Activated naive CD8-positive, alpha-beta T cell treated with anti-CD3 and anti-CD28 coated beads, Interleukin-2, amount 50 U/mL, for 16 hours (primary cell): ENCODE measurements around the gene MTX2.
"Not testable (repeated sequence)": the region's sequence is repeated elsewhere in the genome, so short reads cannot be mapped to it uniquely, and the experiment has no call there.

ENCODE experiments used
- DNase-seq: peaks from one replicate; pipeline ENCODE4 v3.0.0-alpha.2; 2020; ENCODE audit warnings: low read depth, low spot score

Gene MTX2

GRCh38 chr2:176285321-176285720, 16.1 kb downstream of the MTX2 start:
- DNase-seq, result no peak

- DNase-seq, result no peak
These were observed 22.1 kb downstream of the MTX2 start for GRCh38 chr2:176291335-176291734.

GRCh38 chr2:176291809-176292283, 22.6 kb downstream of the MTX2 start:
- DNase-seq, result no peak

GRCh38 chr2:176292608-176293007, 23.4 kb downstream of the MTX2 start:
- no peak for DNase-seq

- no peak for DNase-seq
These were observed 24.1 kb downstream of the MTX2 start for GRCh38 chr2:176293334-176293733.

- no peak for DNase-seq
These were observed 27.8 kb downstream of the MTX2 start for GRCh38 chr2:176297067-176297466.

GRCh38 chr2:176297737-176298136, 28.5 kb downstream of the MTX2 start:
- DNase-seq, result no peak

GRCh38 chr2:176306020-176306419, 36.8 kb downstream of the MTX2 start:
- DNase-seq, result not testable (repeated sequence)

- DNase-seq, result no peak
These were observed 48.0 kb downstream of the MTX2 start for GRCh38 chr2:176317199-176317598.

GRCh38 chr2:176317623-176318065, 48.4 kb downstream of the MTX2 start:
- DNase-seq, result no peak

GRCh38 chr2:176321916-176322315, 52.7 kb downstream of the MTX2 start:
- no peak for DNase-seq

GRCh38 chr2:176324862-176325261, 55.6 kb downstream of the MTX2 start:
- no peak for DNase-seq

- DNase-seq, result no peak
These were observed 56.5 kb downstream of the MTX2 start for GRCh38 chr2:176325732-176326131.

- no peak for DNase-seq
These were observed 58.9 kb downstream of the MTX2 start for GRCh38 chr2:176328149-176328548.

- DNase-seq, result no peak
These were observed 61.4 kb downstream of the MTX2 start for GRCh38 chr2:176330612-176331011.

- no peak for DNase-seq
These were observed 62.4 kb downstream of the MTX2 start for GRCh38 chr2:176331646-176332045.

- no peak for DNase-seq
These were observed 65.5 kb downstream of the MTX2 start for GRCh38 chr2:176334729-176335128.

GRCh38 chr2:176338395-176338794, 69.2 kb downstream of the MTX2 start:
- no peak for DNase-seq

- no peak for DNase-seq
These were observed 70.0 kb downstream of the MTX2 start for GRCh38 chr2:176339208-176339607.

- no peak for DNase-seq
These were observed 87.0 kb downstream of the MTX2 start for GRCh38 chr2:176356251-176356650.

- no peak for DNase-seq
These were observed 95.2 kb downstream of the MTX2 start for GRCh38 chr2:176364273-176364977.

GRCh38 chr2:176368349-176368748, 99.1 kb downstream of the MTX2 start:
- no peak for DNase-seq

- no peak for DNase-seq
These were observed 101.4 kb downstream of the MTX2 start for GRCh38 chr2:176370467-176371171.
